Posterior vena cava (tissue), 2 donors: ENCODE measurements around the gene TMEM242. TPM values are rescaled to one million over a fixed set of nuclear protein-coding genes. Genes with fewer than 3 reads are reported as not detected.
"Not testable (repeated sequence)": the region's sequence is repeated elsewhere in the genome, so short reads cannot be mapped to it uniquely, and the experiment has no call there.

Experiments used
- DNase-seq: peaks from one replicate; pipeline ENCODE4 v3.0.0-alpha.2; 2020; ENCODE audit warnings: low spot score
- intact Hi-C, 2 donors: fragments of 100-400 bp; cut with DNase I; formaldehyde crosslinking; loops; one replicate each; pipeline versions ENCODE4 v1.14.1 to v1.14.2; 2022 to 2023
- total RNA-seq, 2 donors: library from RNA; stranded (reverse); fragmentation: NEBNext Ultra II Directional; extraction: Animal tissue kit (Norgen Biotek cat#: 25700); gene quantifications; one replicate each; pipeline ENCODE4 v1.2.1, GENCODE V29; 2021
- donor health status: DM: yes; HTN: yes; CAD: no.
- donor health status: DM: yes; HTN: yes; CAD: no.

TMEM242 gene
- total RNA-seq, 2 donors from 2014 or later, result 11.8 to 12.6 TPM

- intact Hi-C loops, result no loop called here
These were observed 4.9 kb upstream of the TMEM242 start for GRCh38 chr6:157328108-157328692.

GRCh38 chr6:157326979-157327378 lies 3.7 kb upstream of the TMEM242 start:
- intact Hi-C loops, result no loop called here
- no peak for DNase-seq

More at GRCh38 chr6:157328108-157328692, 4.9 kb upstream of the TMEM242 start:
- no peak for DNase-seq

DNA sequence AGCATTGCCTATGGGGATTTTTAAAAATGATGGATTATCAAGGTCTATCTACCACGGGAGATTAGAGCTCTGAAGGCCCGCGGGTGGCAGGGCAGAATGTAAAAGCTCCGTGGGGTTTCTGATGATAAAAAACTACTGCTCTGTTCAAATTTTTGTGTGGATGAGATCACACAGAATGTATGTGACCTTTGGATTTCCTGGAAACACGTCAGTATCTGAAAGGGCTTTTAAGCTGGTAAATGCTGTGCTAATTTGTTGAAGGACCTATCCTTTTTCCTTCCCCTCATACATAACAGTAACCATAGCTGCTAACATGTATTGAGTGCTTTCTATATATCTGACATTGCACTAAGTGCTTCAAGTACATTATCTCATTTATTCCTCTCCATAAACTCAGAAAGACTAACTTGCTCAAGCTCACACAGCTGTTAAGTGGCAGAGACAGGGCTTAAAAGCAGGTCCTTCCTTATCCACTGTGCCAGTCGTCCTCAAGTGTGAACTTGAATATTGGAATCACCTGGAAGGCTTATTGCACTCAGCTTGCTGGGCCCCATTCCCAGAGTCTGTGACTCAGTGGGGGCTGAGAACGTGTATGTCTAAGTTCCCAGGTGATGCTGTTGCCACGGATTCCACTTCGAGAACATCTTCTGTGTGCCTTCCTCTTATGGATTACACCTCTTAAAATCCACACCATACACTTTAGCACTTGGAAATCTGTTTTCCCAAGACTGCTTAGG lies 1.9 kb upstream of the TMEM242 start:
- no peak for DNase-seq
- intact Hi-C loops, result no loop called here

DNA sequence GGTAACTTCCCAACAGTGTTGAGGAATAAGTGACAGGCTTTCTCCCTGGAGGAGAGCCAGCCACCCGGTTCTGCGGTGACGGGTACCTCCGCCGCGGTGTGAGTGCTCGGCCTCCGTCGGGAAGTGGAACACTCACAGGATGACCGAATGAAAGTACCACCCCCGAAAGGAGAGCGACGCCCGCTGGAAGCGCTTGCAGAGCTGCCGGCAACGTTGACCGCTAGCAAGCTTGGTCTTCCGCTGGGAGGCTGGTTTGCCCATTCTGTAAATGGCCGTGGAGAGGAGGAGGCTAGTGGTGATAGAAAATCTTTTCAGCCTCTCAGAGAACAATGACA lies 614 bp upstream of the TMEM242 start:
- intact Hi-C loops, result loop anchor here (2.0 to 5.0 kb wide), 2 partner anchors 58 to 59 kb away; partner anchors contain the start of gene ZDHHC14 (in 1 of the 2)
- peak; percentile 95 for DNase-seq

- DNase-seq, result no peak
These were observed 496 bp downstream of the TMEM242 start for GRCh38 chr6:157322792-157323254.

DNA sequence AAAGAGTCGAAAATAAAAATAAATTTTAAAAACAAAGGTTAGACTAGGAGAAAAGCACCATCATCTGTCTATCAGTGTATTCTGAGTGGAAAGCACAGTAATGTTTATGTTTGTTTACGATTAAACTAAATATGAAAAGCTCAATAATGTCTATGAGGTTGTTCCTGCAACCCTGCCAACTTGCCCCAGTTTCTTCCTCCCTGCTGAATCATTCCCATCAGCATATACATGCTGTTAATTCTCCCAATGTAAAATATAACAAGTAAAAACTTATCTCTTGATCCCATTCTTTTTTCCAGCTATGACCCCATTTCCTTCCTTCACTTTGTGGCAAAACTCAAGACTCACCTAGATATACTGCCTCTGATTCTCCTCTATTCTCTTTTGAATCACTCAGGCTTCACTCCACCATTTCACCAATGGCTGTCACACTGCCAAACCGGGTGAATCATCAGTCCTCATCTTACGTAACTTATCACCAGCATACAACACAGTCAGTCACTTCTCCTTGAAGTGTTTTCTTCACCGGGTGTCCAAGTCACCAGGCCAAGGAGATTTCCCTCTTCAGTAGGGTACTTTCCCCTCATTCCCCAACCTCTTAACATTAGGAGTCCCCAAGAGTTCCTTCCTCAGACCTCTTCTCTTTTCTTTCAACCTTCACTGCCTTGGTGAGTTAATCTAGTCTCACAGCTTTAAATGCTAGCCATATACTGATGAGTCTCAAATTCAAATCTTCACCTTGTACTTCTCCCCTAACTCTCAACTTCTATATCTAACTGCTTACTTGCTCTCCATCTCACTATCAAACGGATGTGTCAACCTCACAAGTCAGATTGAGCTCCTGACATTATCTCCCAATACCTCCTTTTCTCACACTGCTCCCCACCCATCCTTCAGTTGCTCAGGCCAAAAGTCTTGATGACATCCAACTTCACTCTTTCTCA lies 6.2 kb downstream of the TMEM242 start:
- DNase-seq, result no peak
- intact Hi-C loops, result loop anchor here (10.0 kb wide), 2 partner anchors 278 to 658 kb away; no protein-coding TSS in a partner anchor

More at GRCh38 chr6:157322792-157323254, 496 bp downstream of the TMEM242 start:
- intact Hi-C loops, result loop anchor here (2.0 to 5.0 kb wide), 2 partner anchors 59 to 60 kb away; partner anchors contain the start of gene ZDHHC14 (in 1 of the 2)

DNA sequence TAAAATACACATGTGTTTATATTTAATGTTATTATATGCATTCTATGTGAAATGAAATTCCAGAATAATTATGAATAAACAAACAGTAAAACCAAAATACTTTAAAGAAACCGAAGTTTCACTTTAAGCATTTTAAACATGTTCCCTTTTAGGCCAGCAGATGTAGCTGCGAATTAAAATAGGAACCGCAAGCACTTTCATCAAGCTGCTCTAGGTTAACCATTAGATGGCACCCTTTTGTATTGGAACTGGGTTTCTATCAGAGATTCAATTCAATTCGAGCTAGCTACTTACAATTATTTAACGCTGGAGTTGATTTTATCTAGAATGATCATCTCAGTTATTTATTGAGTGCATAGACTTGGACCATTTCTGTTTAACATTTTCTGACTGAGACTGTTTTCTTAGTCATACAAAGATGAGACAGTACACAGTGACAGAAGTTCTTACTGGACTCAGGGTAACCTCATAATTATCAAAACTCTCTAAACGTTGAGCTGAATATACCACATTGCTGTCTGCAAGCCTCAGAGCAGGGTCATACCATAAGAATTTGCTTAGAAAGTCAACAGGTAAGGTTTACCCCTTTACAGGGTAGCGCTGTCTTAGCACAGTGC lies 8.5 kb downstream of the TMEM242 start:
- intact Hi-C loops, result loop anchor here (10.0 kb wide), 2 partner anchors 280 to 660 kb away; no protein-coding TSS in a partner anchor
- no peak for DNase-seq

DNA sequence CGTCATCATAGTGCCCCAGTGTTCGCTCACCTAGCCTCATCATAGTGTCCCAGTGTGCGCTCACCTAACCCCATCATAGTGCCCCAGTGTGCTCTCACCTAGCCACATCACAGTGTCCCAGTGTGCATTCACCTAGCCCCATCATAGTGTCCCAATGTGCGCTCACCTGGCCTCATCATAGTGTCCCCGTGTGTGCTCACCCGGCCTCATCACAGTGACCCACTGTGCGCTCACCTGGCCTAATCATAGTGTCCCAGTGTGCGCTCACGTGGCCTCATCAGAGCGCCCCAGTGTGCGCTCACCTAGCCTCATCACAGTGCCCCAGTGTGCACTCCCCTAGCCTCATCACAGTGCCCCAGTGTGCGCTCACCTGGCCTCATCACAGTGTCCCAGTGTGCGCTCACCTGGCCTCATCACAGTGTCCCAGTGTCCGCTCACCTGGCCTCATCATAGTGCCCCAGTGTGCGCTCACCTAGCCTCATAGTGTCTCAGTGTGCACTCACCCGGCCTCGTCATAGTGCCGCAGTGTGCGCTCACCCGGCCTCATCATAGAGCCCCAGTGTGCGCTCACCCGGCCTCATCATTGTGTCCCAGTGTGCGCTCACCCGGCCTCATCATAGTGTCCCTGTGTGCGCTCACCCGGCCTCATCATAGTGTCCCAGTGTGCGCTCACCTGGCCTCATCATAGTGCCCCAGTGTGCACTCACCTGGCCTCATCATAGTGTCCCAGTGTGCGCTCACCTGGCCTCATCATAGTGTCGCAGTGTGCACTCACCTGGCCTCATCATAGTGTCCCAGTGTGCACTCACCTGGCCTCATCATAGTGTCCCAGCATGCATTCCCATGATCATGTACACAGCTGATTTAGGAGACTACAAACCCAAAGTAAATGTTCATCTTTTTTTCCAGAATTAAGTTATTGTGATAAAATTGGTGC lies 9.5 kb downstream of the TMEM242 start:
- intact Hi-C loops, result loop anchor here (10.0 kb wide), 2 partner anchors 281 to 661 kb away; no protein-coding TSS in a partner anchor

DNA sequence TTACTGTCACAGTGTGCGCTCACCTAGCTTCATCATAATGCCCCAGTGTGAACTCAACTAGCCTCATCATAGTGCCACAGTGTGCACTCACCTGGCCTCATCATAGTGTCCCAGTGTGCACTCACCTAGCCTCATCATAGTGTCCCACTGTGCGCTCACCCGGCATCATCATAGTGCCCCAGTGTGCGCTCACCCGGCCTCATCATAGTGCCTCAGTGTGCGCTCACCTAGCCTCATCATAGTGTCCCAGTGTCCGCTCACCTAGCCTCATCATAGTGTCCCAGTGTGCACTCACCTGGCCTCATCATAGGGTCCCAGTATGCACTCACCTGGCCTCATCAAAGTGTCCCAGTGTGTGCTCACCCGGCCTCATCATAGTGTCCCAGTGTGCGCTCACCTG lies 10.6 kb downstream of the TMEM242 start:
- intact Hi-C loops, result loop anchor here (10.0 kb wide), 2 partner anchors 282 to 662 kb away; no protein-coding TSS in a partner anchor
- no peak for DNase-seq

More for the DNA sequence above, 9.5 kb downstream of the TMEM242 start:
- no peak for DNase-seq

GRCh38 chr6:157310693-157311092 lies 12.6 kb downstream of the TMEM242 start:
- DNase-seq, result not testable (repeated sequence)
- intact Hi-C loops, result loop anchor here (10.0 kb wide), 2 partner anchors 284 to 664 kb away; no protein-coding TSS in a partner anchor

- intact Hi-C loops, result no loop called here
- no peak for DNase-seq
These were observed 15.7 kb downstream of the TMEM242 start for GRCh38 chr6:157307661-157308060.

GRCh38 chr6:157305670-157306653 lies 17.4 kb downstream of the TMEM242 start:
- intact Hi-C loops, result no loop called here
- DNase-seq, result no peak

GRCh38 chr6:157304899-157305663 lies 18.2 kb downstream of the TMEM242 start:
- intact Hi-C loops, result no loop called here
- no peak for DNase-seq

DNA sequence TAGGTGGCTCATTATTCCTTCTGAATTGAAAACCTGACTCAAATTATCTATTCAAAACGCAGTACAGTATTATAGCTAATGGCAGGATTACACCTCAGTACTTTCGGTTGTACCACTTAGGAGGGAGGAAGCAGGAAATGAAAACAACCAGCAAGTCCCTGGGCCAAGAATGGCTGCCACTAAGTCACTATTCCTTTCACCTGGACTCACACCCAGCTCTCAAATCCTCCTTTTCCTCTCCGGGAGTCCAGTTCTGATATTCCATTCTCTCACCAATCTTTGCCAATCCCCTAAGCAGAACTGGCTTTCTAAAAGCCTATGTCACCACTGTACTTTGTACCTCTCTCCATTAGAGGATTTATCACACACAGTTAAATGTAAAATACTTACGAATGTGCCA lies 20.6 kb downstream of the TMEM242 start:
- intact Hi-C loops, result no loop called here
- DNase-seq, result no peak

GRCh38 chr6:157300436-157300835 lies 22.9 kb downstream of the TMEM242 start:
- DNase-seq, result no peak
- intact Hi-C loops, result no loop called here

- intact Hi-C loops, result no loop called here
- no peak for DNase-seq
These were observed 23.3 kb downstream of the TMEM242 start for GRCh38 chr6:157300006-157300405.
